ENCODE measurements around the gene LOX.
A peak's percentile ranks its signal among the peaks of the same experiment; 100 is the strongest.

LOX gene, protein sequence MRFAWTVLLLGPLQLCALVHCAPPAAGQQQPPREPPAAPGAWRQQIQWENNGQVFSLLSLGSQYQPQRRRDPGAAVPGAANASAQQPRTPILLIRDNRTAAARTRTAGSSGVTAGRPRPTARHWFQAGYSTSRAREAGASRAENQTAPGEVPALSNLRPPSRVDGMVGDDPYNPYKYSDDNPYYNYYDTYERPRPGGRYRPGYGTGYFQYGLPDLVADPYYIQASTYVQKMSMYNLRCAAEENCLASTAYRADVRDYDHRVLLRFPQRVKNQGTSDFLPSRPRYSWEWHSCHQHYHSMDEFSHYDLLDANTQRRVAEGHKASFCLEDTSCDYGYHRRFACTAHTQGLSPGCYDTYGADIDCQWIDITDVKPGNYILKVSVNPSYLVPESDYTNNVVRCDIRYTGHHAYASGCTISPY

DNA sequence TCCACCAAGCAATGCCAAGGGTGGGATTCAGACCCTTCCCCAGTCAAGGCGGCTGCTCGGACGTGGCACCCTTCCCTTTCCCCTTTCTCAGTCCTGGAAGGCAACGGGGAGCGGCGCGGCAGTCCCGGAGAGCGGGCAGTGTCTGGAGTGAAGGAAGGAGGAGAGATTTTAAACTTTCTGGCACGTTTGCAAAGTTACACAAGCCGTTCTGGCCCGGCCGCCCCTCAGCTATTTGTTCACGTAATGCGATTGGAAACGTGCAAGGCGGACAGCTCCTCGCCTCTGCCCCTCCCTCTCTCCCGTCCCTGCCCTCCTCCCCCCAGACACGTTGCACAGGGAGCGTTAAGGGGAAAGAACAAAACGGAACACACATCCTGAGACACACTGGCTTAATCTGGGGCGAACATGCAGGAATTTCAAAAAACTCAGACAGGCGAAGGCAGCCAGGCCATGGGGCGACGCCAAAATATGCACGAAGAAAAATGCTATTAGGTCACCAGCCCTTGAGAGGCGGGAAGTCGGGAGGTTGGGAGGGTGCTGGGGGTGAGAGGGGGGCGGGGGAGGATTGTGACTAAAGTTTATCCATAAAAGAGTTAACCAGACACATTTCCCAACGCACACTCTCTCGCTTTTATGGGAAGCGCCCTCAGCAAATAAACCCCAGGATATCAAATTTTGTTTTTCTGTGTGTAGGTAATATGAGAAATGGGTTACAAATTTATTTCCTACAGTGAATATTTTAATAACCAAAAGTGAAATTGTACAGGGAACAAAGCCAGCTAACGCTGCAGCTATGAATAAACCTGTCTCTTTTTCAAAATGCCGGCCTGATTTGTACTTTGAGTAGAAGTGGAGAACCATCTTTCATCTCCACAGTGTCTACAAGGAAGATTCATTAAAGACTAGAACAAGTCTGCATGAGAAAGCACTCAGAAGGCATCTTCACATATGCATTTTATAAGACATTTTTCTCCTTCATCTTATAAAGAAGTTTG, at the start of gene LOX:
LOX (minus strand) TSS at position 144 of the 995 bp plus-strand sequence. CDS start 274 bp downstream, outside the sequence.
- DNase-seq (ENCODE audit: low read depth): peak; percentile 98

DNA sequence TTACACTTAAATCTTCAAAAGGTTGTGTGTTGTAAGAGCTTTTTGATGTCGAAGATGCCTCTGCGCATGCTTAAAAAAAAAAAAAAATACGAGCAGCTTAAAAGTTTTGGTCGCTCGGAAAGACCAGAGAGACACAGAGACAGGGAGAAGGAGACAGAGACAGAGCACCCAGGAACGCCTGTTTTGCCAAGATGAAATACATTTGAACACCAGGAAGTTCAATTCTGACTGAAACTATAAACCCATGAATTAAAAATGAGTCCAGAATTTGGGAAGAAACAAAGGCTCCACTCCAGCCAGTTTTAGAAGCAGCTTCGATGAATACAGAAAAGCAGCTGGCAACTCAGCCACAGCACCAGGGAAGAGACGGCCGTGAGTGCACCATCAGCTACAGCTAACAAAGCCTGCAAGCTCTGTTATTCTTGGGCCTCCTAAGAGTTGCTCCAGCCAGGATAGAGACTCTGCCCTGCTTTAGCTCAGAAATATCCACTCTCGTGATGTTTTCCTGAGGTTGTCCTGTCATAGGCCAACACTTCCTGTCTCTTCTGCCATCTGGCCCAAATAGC, 48.8 kb upstream of the LOX start:
- peak; percentile 29 for DNase-seq (ENCODE audit: low read depth)

DNA sequence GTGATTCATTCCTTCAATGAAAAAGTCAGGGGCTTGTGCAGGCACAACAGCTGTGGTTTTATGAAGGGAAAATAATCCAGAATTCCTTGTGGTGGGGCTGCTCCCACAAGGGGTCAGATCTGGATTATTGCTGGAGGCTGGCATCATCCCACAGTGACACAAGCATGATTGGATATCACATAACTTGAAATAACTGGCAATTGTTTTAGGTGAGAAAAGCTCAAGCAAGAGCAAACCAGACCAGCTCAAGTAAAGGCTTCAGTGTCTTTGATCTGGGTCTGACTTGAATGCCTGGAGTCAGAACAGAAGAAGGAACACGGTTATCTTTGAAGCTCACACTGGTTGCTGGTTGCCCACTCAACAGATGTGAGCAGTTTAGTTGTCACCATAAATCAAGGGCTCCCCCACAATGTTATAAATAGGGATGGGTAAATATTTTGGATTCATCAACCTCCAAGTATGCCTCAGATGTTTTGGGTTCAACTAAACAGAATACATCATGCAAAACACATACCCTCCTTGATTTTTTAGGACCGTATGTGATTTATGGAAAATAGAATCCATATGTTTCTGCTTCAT, 48.2 kb upstream of the LOX start:
- DNase-seq (ENCODE audit: low read depth): peak; percentile 30

DNA sequence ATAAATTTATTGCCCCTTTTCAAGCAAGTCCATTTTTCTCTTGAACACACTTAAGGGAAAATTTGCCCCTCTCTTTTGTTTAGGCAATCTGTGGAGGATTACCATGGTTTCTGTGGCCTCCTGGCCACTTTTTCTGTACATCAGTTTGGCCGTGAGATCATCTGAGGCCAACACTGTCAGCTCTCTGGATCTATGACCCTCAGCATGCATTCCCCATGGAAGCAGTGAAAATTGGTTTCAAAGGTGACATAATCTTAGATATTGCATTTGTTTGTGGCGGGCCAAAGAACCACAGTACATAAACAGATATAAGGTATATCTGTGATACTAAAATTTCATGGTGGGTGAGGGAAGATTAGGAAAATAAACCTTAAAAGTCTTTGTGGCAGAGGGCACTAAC, 46.7 kb upstream of the LOX start:
- no peak for DNase-seq (ENCODE audit: low read depth)

DNA sequence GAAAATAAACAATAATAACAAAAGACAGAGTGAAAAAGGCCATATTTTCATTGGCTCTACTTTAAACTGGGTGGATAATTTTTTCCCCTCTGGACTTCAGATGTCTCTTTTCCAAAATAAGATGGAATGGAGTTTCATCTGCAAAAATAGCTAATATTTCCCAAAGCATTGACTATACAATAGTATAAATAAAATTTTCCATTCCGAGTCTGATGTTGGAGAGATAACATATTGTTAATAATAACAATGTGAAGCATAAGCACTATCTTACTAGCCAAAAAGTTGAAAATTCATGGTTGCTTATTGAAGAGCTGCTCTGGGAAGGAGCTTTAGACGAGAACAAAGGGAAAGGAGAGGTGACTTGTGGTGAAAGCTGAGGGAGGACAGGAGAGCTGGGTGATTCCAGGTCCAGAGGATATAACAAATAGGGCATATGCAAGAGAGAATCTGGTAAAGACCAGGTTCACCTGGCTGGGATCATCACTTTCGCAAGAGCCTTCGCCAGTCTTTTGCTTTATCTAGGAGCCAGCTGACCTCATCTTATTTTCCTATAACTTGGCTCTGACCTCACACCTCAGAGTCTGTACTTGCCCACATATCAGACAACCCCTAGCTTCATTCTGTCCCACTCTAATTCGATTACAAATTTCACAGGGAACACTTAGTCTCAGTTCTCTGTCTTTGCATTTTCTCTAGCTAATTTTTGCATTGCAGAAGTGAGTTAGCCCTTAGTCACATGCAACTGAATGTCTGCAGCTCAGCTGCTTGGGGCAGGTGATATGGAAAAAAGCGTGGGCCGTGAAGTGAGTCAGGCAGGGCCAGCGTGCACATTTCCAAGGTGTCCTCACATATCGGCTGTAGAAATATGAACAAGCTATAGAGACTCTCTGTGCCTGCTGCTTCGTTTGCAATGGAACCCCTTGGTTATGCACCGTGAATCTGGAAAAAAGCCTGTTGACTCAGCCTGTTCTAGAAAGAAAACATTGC, 43.7 kb upstream of the LOX start:
- no peak for DNase-seq (ENCODE audit: low read depth)

DNA sequence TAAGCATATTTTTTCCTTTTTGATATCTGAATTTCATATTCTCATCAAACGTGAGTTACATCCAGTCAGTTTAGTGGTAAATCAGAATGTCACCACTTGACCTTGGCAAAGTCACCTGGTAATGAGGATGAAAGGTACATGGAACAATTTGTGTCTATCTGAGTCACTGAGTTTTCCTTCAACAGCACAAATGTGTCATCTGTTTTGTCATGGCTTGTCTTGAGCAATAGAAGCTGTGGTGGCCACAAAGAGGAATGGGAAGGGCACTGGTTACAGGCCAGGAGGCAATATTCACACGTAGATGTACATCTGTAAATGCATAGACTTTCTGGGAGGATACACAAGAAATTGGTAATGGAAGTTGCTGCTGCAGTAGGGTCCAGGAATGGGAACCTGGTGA, 42.9 kb upstream of the LOX start:
- no peak for DNase-seq (ENCODE audit: low read depth)

DNA sequence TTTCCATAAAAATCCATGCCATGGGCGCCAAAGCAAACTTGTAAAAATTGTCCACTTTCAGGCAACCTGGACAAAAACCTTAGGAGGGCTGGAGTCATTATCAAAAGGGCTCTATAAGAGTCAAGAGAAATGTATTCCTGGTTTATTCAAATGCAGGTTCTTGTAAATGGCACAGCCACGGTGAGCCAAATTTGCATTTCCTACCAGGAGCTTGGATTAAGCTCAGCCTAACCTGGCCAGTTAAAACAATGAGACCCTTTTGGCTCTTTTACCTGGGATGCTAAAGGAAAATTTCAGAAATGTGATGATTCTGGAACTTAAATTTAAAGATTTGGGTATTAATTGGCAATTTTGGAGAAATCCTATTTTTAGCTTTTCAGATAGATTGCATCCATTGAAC, 42.4 kb upstream of the LOX start:
- no peak for DNase-seq (ENCODE audit: low read depth)

DNA sequence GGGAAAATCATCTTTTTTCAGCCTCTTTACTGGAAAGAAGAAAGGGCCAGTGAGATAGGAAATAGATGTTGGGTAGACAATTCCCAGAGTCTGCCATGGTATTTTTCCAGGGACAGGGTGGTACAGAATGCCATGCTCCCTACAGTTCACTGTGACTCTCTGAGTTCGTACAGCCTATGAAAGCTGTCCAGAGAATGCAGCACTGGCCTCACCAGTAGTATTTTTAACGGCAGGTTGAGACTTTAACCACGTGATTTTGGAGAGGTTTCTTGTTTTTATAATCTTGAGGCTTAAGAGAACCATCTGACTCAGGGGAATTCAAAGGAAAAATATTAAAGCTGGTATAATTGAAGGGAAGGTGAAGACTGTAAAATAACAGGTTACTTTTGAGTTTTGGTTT, 41.1 kb upstream of the LOX start:
- no peak for DNase-seq (ENCODE audit: low read depth)

DNA sequence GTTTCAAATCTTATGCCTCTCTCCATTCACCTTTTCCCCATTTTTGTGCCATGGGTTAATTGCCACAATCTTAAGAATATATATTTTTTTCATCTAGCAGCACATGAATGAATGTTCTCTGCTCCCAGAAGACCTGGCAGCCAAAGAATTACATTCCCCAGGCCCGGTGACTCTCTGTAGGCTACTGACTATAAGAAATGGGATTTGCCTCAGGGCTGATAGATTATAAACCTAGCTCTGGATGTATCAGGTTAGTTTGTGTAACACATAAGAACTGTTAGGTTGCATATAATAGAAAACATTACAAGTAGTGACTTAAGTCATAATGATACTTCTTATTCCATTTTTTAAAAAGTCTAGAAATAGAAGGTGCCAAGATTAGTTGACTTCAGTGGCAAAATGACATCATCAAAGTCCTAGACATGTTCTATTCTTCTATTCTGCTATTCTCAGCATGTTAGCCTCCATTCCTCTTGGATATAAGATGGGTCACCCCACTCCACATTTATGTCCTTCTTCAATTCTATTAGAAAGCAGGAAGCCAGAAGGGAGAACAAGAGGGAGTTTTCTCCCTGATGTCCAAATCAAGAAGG, 40.4 kb upstream of the LOX start:
- DNase-seq (ENCODE audit: low read depth): no peak

DNA sequence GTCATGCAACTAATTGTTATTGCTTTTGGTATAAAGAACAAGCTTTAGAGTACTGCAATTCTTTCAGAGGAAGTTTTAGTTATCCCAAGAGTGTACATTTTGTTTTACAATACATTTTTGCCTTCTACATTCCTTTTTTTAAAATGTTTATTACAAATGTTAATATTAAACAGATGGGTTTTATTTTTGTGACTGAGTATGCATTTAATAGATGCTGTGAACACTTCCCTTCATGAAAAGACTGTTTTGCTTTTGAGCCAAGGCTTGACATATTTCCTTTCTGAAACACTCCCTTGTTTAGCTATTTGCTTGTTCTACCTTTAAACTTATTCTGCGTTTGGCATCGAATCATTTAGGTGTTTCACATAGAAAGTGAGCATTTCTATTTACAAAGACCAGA, 36.4 kb upstream of the LOX start:
- peak; percentile 26 for DNase-seq (ENCODE audit: low read depth)

DNA sequence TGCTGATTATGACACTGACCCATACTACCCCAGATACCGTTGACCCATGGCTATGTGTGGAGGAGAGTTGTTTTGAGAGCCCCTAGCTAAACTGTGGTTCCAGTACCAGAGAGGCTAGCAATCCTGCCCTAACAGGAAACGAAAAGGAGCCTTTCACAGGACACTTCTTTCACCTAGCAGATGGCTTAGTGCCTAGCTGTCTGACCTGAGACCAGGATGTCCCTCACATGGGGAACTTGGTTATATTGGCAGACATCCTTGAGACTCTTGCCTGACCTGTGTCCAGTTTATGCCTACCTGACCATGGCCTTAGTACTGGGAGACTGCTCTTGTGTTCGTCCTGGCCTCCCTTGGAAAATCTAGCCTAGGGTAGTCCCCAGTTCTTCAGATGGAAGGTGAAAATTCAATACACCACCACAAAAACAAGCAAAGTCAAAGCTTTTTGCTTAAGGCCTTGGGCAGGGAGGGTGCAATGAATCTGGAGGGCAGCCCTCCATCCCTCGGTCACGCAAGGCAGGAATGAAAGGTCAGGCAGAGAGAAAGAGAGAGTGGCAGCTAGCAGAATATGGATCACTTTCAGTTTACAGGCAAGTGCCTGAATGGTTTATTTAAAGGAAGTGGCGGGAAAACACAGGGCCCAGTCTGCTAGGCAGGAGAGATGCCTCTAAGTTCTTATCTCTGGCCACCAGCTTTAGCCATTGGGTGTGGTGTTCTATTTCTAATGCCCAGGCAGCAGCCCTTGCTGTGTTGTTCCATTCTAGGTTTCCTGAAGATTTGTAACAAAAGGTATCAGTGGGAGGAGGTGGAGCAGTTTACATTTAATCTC, 34.9 kb upstream of the LOX start:
- DNase-seq (ENCODE audit: low read depth): no peak

DNA sequence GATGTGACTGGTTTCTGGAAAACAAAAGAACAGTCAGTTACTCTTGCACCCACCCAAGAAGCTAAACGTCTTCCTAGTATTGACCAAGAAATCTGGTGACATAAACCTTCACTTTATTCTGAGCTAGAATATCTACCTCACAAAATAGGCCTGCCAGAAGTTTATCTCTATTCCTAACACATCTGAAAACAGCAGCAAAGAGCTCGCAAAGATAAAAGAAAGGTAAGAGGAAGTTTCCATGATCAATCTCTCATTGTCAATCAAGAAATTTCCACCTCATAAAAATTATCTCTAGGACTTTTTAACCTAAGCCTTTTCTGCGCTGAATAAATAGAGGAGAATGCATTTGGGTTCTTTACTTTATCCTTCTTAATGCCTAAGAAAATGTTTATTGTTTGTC, 34.0 kb upstream of the LOX start:
- no peak for DNase-seq (ENCODE audit: low read depth)

DNA sequence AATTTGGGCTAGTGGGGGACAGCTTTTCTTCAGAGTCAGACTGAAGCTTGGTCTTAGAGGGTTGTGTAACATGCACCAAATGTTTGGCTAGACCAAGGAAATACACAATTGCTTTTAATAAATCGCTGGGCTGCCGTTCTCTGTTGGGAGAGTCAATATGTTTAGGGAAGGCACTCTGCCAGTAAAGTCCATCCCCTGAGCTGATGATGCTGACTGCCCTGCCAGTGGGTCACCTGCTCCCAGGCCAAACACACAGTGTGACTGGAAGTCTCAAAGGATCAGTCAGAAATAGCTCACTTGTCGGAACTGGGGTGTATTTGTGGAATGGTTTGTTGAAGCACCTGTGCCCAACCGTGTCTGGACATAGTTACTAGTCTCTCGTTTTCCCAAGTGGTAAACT, 33.4 kb upstream of the LOX start:
- peak; percentile 11 for DNase-seq (ENCODE audit: low read depth)

DNA sequence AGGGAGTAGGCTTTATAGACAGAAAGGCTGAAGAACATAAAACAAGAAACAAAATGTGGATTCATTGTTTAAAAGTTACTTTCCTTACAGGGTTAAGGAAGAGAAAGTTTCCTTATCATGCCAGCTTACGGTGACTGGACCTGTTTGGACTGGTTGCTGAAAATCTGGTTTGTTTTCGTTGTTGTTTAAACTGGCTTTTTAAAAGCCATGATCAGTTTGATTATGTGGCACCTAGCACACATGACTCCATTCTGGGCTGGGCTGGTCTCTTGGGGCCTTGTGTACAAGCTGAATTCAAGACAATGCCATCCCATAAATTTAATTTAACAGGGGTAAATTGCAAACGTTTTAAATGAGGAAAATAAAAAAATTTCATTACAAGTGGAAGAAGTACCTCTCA, 32.9 kb upstream of the LOX start:
- DNase-seq (ENCODE audit: low read depth): no peak

DNA sequence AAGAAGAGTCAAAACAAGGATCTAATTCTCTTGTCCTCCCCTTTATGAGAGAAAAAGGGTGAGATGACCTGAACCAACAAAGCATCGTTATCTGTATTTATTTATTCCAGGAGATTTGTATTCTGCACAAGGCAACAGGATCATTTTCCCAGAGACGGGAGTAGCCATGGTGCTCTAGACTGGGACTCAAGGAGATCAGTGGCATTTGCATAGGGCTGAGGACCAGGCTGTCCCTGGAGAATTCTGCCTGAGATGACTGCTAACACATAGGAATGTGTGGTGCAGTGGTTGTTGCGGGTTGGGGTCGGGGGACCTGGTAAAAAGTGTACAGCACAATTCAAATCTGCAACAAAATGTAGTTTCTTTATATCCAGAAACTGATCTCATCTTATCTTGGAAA, 29.0 kb upstream of the LOX start:
- DNase-seq (ENCODE audit: low read depth): no peak

DNA sequence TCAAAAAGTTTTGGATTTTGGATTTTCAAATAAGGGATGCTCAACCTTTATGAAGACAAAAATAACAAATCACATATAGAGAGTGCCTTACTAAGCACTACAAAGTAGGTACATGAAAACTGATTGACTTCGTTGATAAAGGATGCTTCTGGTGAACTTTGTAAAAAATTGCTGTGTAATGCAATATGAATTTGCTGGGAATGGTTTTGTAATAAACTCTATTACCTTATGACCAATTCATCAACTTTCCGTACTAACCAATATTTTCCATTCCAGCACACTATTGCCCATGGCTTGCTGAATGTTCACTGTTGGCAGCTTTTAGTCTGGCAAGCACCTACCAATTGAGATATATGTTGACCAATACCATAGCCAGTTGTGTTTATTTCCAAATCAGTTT, 27.9 kb upstream of the LOX start:
- DNase-seq (ENCODE audit: low read depth): no peak

DNA sequence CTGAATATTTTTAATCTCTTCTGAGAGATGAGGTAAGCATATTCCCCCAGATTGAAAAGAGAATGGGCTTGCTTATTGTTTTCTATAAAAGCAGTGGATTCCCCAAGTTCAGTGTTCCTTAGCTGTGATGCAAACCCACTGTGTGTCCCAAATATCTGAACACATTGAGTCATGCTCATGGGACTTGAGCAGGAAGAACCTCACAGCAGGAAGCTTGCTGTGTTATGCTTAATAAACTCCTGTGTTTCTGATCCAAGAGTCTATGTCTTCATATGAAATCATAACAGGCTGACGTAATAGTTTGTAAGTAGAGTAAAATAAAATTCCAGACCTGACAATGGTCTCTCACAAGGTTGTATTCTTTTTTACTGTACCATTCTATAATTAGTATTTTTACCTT, 24.8 kb upstream of the LOX start:
- peak; percentile 81 for DNase-seq (ENCODE audit: low read depth)

DNA sequence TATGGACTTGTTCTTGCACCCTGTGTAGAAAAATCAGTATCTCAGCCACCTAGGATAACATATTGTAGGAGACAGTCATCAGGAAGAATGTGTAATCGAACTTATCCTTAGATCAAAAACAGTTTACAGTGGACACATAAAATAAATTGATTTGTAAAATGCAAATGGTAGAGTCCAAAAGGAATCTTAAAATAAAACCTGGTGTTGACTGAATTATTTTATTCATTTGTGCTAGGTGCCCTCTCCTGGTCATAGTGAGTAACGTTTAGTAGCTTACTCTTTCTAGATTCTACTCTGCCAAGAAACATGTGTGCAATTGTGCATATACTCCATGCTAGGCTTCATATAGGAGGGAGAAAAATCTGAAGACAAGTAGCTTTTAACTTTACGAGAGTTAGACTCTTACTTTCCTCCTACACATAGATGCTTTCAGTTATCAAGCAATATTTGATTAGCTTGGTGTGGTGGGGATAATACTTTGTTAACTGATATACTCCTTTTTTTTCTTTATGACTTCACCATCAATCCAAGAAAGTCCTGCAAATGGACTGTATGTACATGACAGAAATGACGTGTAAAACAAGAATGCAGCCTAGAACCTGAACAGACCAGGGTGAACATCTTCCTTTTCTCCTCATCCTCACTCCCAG, 23.7 kb upstream of the LOX start:
- DNase-seq (ENCODE audit: low read depth): peak; percentile 62

Data from fibroblast of gingiva (primary cell).